Measurements from ENCODE around the gene RAB9A.

GRCh38 chrX:13697455-13697854 lies 8.5 kb downstream of the RAB9A start:
- TF ChIP-seq MAX (IDR thresholded peaks at IDR 0.05; ENCODE audit: low read depth, low read length) (no peak), CTCF (IDR thresholded peaks at IDR 0.05; ENCODE audit: low read depth, low read length) (no peak), POLR2A (IDR thresholded peaks at IDR 0.05; ENCODE audit: extremely low read depth, insufficient read length) (no peak), MYC (IDR thresholded peaks at IDR 0.05; ENCODE audit: low read depth, low read length) (no peak)
